Natural killer cell (primary cell): ENCODE results near the gene TMEM181. TPM values are rescaled to one million over a fixed set of nuclear protein-coding genes. Genes with fewer than 3 reads are reported as not detected.

Source experiments
- ATAC-seq, 3 donors: fragments of 150-1000 bp in 2 of 3; fragments of 200-7000 bp in 1 of 3; cut with Tn5 transposase; 1 replicate in 1 of 3; 2 replicates in 2 of 3; pipeline ENCODE4 v1.10.0; 2021; ENCODE audit warnings: mild to moderate bottlenecking in 2 of 3, moderate library complexity in 2 of 3
- DNase-seq, 2 donors: peaks; one replicate each; pipeline versions ENCODE4 v3.0.0 to v3.0.0-alpha.2; 2013 to 2021; ENCODE audit warnings: mixed read lengths in 1 of 2
- H3K27ac ChIP-seq: one replicate; pipeline ENCODE4 v1.5.1; 2013; ENCODE audit warnings: mild to moderate bottlenecking, low read length
- H3K27me3 ChIP-seq: one replicate; pipeline ENCODE4 v1.6.1; 2013; ENCODE audit warnings: low read length; ENCODE audit not compliant: control insufficient read depth, insufficient read depth
- H3K36me3 ChIP-seq: one replicate; pipeline ENCODE4 v1.6.1; 2013; ENCODE audit warnings: low read length; ENCODE audit not compliant: control insufficient read depth, insufficient read depth
- H3K4me1 ChIP-seq: one replicate; pipeline ENCODE4 v1.6.1; 2013; ENCODE audit warnings: low read length; ENCODE audit not compliant: control insufficient read depth, insufficient read depth
- H3K4me3 ChIP-seq: one replicate; pipeline ENCODE4 v1.5.1; 2013; ENCODE audit warnings: low read length
- H3K9me3 ChIP-seq: one replicate; pipeline ENCODE4 v1.6.1; 2013; ENCODE audit warnings: low read length; ENCODE audit not compliant: control insufficient read depth, insufficient read depth
- H3K27ac Mint-ChIP-seq, 2 donors: one replicate each; pipeline ENCODE4 v1.8.0; 2022; ENCODE audit warnings: mild to moderate bottlenecking in 2 of 2, mixed read lengths in 2 of 2, moderate library complexity in 1 of 2
- H3K27me3 Mint-ChIP-seq, 2 donors: one replicate each; pipeline ENCODE4 v1.8.0; 2022; ENCODE audit warnings: low read depth in 2 of 2, mixed read lengths in 2 of 2
- H3K36me3 Mint-ChIP-seq: one replicate; pipeline ENCODE4 v1.8.0; 2022; ENCODE audit warnings: mixed read lengths
- H3K4me1 Mint-ChIP-seq, 2 donors: one replicate each; pipeline ENCODE4 v1.8.0; 2022; ENCODE audit warnings: mixed read lengths in 2 of 2
- H3K4me3 Mint-ChIP-seq: one replicate; pipeline ENCODE4 v1.8.0; 2022; ENCODE audit warnings: mild to moderate bottlenecking, moderate library complexity, mixed read lengths
- H3K9me3 Mint-ChIP-seq, 2 donors: one replicate each; pipeline ENCODE4 v1.8.0; 2022; ENCODE audit warnings: mixed read lengths in 2 of 2
- WGBS: methylation state at CpG from one replicate; pipeline ENCODE4 v1.1.7; 2013; ENCODE audit warnings: missing lambda C conversion rate; ENCODE audit not compliant: insufficient coverage; 5-methylcytosine and 5-hydroxymethylcytosine counted together
- intact Hi-C: fragments of 100-400 bp; cut with micrococcal nuclease; formaldehyde crosslinking; loops from one replicate; pipeline ENCODE4 v1.14.2; 2022
- total RNA-seq, 4 donors: library from RNA; stranded (reverse); fragments of 120-200 nt in 1 of 4; gene quantifications; one replicate each; pipeline versions ENCODE4 v1.2.3 to v1.2.4, GENCODE V29; 2013 to 2022
- TF ChIP-seq, protein P1 (sequence below): fragments of 200-600 bp; IDR thresholded peaks from one replicate; pipeline ENCODE4 v1.8.0; 2022; ENCODE audit warnings: antibody characterized with exemption

The TMEM181 gene
- total RNA-seq, 3 donors from 2014 or later (not counting 1 experiment from before 2014, with no cell fraction given) = 44.8 to 60.9 (median 45.0) TPM

DNA sequence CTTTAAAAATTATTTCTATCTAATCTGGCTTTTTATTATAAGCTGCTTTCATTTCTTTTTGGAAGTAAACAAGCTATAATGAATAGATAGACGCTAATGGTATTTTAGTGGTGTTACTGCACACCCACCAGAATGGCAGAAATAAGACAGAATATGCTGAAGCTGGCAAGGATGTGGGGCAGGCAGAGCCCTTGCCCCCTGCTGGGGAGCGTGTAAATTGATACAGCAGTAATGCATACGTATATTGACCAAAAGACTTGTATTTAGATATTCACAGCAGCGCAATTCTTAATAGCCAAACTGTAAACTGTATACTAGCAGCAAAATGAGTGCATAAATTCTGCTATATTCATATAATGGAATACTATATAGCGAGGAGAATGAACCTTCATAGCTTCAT, 35.3 kb downstream of the TMEM181 start:
- peaks cover 28% of the 10 kb centered on the region for H3K36me3 Mint-ChIP-seq
- DNase-seq = peak in 1 of 2 donors; percentile 57
- intact Hi-C loops = no loop called here

DNA sequence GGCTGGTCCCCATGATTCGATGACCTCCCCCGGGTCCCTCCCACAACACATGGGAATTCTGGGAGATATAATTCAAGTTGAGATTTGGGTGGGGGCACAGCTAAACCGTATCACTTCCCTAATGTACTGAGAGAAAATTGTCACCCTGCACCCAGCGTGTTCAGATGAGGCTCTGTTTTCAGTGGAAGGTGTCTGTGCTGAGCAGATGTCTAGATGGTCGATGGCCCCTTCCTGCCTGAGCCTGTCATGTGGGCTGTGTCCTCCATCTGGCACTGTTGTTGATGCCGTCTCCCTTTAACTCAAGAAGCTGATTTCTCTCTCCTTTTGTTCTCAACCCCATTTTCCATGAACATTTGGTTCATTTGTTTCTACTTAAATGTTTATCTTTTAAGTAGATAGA, 37.0 kb downstream of the TMEM181 start:
- Mint-ChIP-seq H3K36me3 (peaks cover 16% of the 10 kb centered on the region), H3K9me3 (no peaks in the 10 kb centered on the region), H3K27me3 (no peaks in the 10 kb centered on the region), H3K4me1 (peaks cover 13% of the 10 kb centered on the region in 2 donors), H3K27ac (peak overlapping the region; percentile 49 to 67), H3K4me3 (no peak overlapping the region)
- Histone ChIP-seq H3K36me3 (peaks cover 59% of the 10 kb centered on the region), H3K27ac (no peak overlapping the region), H3K27me3 (no peaks in the 10 kb centered on the region), H3K4me3 (no peak overlapping the region), H3K9me3 (no peaks in the 10 kb centered on the region), H3K4me1 (no peaks in the 10 kb centered on the region)
- intact Hi-C loops = no loop called here
- ATAC-seq = no peak
- DNase-seq = no peak
- TF ChIP-seq, protein P1, sequence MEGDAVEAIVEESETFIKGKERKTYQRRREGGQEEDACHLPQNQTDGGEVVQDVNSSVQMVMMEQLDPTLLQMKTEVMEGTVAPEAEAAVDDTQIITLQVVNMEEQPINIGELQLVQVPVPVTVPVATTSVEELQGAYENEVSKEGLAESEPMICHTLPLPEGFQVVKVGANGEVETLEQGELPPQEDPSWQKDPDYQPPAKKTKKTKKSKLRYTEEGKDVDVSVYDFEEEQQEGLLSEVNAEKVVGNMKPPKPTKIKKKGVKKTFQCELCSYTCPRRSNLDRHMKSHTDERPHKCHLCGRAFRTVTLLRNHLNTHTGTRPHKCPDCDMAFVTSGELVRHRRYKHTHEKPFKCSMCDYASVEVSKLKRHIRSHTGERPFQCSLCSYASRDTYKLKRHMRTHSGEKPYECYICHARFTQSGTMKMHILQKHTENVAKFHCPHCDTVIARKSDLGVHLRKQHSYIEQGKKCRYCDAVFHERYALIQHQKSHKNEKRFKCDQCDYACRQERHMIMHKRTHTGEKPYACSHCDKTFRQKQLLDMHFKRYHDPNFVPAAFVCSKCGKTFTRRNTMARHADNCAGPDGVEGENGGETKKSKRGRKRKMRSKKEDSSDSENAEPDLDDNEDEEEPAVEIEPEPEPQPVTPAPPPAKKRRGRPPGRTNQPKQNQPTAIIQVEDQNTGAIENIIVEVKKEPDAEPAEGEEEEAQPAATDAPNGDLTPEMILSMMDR = no peak
- 71% methylated on average over 4 of the region's 6 CpGs for whole genome bisulfite sequencing

More for the DNA sequence above, 35.3 kb downstream of the TMEM181 start:
- H3K9me3 Mint-ChIP-seq = no peaks in the 10 kb centered on the region
- H3K27me3 Mint-ChIP-seq = no peaks in the 10 kb centered on the region
- no peak overlapping the region for H3K4me3 Mint-ChIP-seq
- TF ChIP-seq, protein P1 = peak; percentile 43
- WGBS = 87% methylated on average over 3 of the region's 5 CpGs
- Histone ChIP-seq H3K27ac (no peak overlapping the region), H3K4me1 (no peaks in the 10 kb centered on the region), H3K9me3 (no peaks in the 10 kb centered on the region), H3K4me3 (no peak overlapping the region), H3K36me3 (peaks cover 70% of the 10 kb centered on the region), H3K27me3 (no peaks in the 10 kb centered on the region)
- peak overlapping the region; percentile 49 to 57 for H3K27ac Mint-ChIP-seq
- peak in 2 of 3 donors; percentile 62 to 66 for ATAC-seq
- peaks cover 23 to 25% of the 10 kb centered on the region in 2 donors for H3K4me1 Mint-ChIP-seq

GRCh38 chr6:158597565-158597964, 37.7 kb downstream of the TMEM181 start:
- no peak for ATAC-seq
- Histone ChIP-seq H3K27me3 (no peaks in the 10 kb centered on the region), H3K36me3 (peaks cover 58% of the 10 kb centered on the region), H3K4me3 (no peak overlapping the region), H3K4me1 (no peaks in the 10 kb centered on the region), H3K27ac (no peak overlapping the region), H3K9me3 (no peaks in the 10 kb centered on the region)
- peaks cover 11 to 13% of the 10 kb centered on the region in 2 donors for H3K4me1 Mint-ChIP-seq
- intact Hi-C loops = no loop called here
- H3K4me3 Mint-ChIP-seq = no peak overlapping the region
- H3K27ac Mint-ChIP-seq = peak overlapping the region; percentile 49 to 50
- no peak for DNase-seq
- H3K36me3 Mint-ChIP-seq = peaks cover 14% of the 10 kb centered on the region
- no peaks in the 10 kb centered on the region for H3K27me3 Mint-ChIP-seq
- H3K9me3 Mint-ChIP-seq = no peaks in the 10 kb centered on the region
- TF ChIP-seq, protein P1 = no peak
- 100% methylated on average over 4 of the region's 4 CpGs for WGBS

GRCh38 chr6:158599635-158600034, 39.7 kb downstream of the TMEM181 start:
- Mint-ChIP-seq H3K4me3 (no peak overlapping the region), H3K36me3 (peaks cover 27% of the 10 kb centered on the region), H3K27me3 (no peaks in the 10 kb centered on the region), H3K4me1 (peaks cover 28 to 29% of the 10 kb centered on the region in 2 donors), H3K27ac (no peak overlapping the region), H3K9me3 (no peaks in the 10 kb centered on the region)
- Histone ChIP-seq H3K27ac (no peak overlapping the region), H3K9me3 (no peaks in the 10 kb centered on the region), H3K4me1 (no peaks in the 10 kb centered on the region), H3K27me3 (no peaks in the 10 kb centered on the region), H3K36me3 (peaks cover 49% of the 10 kb centered on the region), H3K4me3 (no peak overlapping the region)
- WGBS = 97% methylated on average over 18 of the region's 18 CpGs
- intact Hi-C loops = no loop called here
- DNase-seq = no peak
- ATAC-seq = no peak
- TF ChIP-seq, protein P1 = no peak
